Measurements from ENCODE around the gene USP17L29.
A peak's percentile ranks its signal among the peaks of the same experiment; 100 is the strongest.
"Not testable (repeated sequence)": the region's sequence is repeated elsewhere in the genome, so short reads cannot be mapped to it uniquely, and the experiment has no call there.

The USP17L29 gene

GRCh38 chr4:9353338-9353737 is at the start of gene USP17L29:
Gene USP17L29 (plus strand): TSS chr4:9353638. CDS start chr4:9353638, 0 bp downstream.
- H3K4me3 ChIP-seq (ENCODE audit: control insufficient read depth, low read depth, low read length): not testable (repeated sequence)

GRCh38 chr4:9324191-9324590 is 29.2 kb upstream of the USP17L29 start:
- H3K4me3 ChIP-seq (ENCODE audit: control insufficient read depth, low read depth, low read length); DNase-seq (ENCODE audit: low read depth): not testable (repeated sequence)

More at GRCh38 chr4:9353338-9353737, at the start of gene USP17L29:
- not testable (repeated sequence) for DNase-seq (ENCODE audit: low read depth)

GRCh38 chr4:9324865-9325264 is 28.6 kb upstream of the USP17L29 start, which contains the start of gene USP17L24:
Gene USP17L24 (plus strand): TSS chr4:9325165. CDS start chr4:9325165, 0 bp downstream.
- DNase-seq (ENCODE audit: low read depth); H3K4me3 ChIP-seq (ENCODE audit: control insufficient read depth, low read depth, low read length): not testable (repeated sequence)

GRCh38 chr4:9329611-9330010 is 23.8 kb upstream of the USP17L29 start, which contains the start of gene USP17L25:
Gene USP17L25 (plus strand): TSS chr4:9329911. CDS start chr4:9329911, 0 bp downstream.
- not testable (repeated sequence) for DNase-seq (ENCODE audit: low read depth); H3K4me3 ChIP-seq (ENCODE audit: control insufficient read depth, low read depth, low read length)

GRCh38 chr4:9334358-9334757 is 19.1 kb upstream of the USP17L29 start, which contains the start of gene USP17L26:
Gene USP17L26 (plus strand): TSS chr4:9334658. CDS start chr4:9334658, 0 bp downstream.
- not testable (repeated sequence) for DNase-seq (ENCODE audit: low read depth); H3K4me3 ChIP-seq (ENCODE audit: control insufficient read depth, low read depth, low read length)

- not testable (repeated sequence) for H3K4me3 ChIP-seq (ENCODE audit: control insufficient read depth, low read depth, low read length); DNase-seq (ENCODE audit: low read depth)
Measured at GRCh38 chr4:9339103-9339502, 14.3 kb upstream of the USP17L29 start, which contains the start of gene USP17L5. Gene USP17L5 (plus strand): TSS chr4:9339403. CDS start chr4:9339403, 0 bp downstream.

GRCh38 chr4:9343848-9344247 is 9.6 kb upstream of the USP17L29 start, which contains the start of gene USP17L27:
Gene USP17L27 (plus strand): TSS chr4:9344148. CDS start chr4:9344148, 0 bp downstream.
- H3K4me3 ChIP-seq (ENCODE audit: control insufficient read depth, low read depth, low read length); DNase-seq (ENCODE audit: low read depth): not testable (repeated sequence)

GRCh38 chr4:9348593-9348992 is 4.8 kb upstream of the USP17L29 start, which contains the start of gene USP17L28:
Gene USP17L28 (plus strand): TSS chr4:9348893. CDS start chr4:9348893, 0 bp downstream.
- not testable (repeated sequence) for H3K4me3 ChIP-seq (ENCODE audit: control insufficient read depth, low read depth, low read length)

GRCh38 chr4:9350866-9351265 is 2.6 kb upstream of the USP17L29 start:
- H3K4me3 ChIP-seq (ENCODE audit: control insufficient read depth, low read depth, low read length); DNase-seq (ENCODE audit: low read depth): not testable (repeated sequence)

More at GRCh38 chr4:9348593-9348992, 4.8 kb upstream of the USP17L29 start, which contains the start of gene USP17L28:
- not testable (repeated sequence) for DNase-seq (ENCODE audit: low read depth)

GRCh38 chr4:9362829-9363228 is 9.4 kb downstream of the USP17L29 start, which contains the start of gene USP17L30:
Gene USP17L30 (plus strand): TSS chr4:9363129. CDS start chr4:9363129, 0 bp downstream.
- not testable (repeated sequence) for DNase-seq (ENCODE audit: low read depth); H3K4me3 ChIP-seq (ENCODE audit: control insufficient read depth, low read depth, low read length)

- not testable (repeated sequence) for DNase-seq (ENCODE audit: low read depth); H3K4me3 ChIP-seq (ENCODE audit: control insufficient read depth, low read depth, low read length)
Measured at GRCh38 chr4:9379881-9380280, 26.4 kb downstream of the USP17L29 start.

- TF ChIP-seq CTCF (IDR thresholded peaks at IDR 0.05; ENCODE audit: control insufficient read depth, insufficient read depth, low read depth, low read length, missing control alignments): peak; percentile 11
- not testable (repeated sequence) for DNase-seq (ENCODE audit: low read depth)
- H3K4me3 ChIP-seq (ENCODE audit: control insufficient read depth, low read depth, low read length): peak overlapping the region; percentile 31
Measured at GRCh38 chr4:9381012-9381534, 27.6 kb downstream of the USP17L29 start.

GRCh38 chr4:9384126-9384525 is 30.7 kb downstream of the USP17L29 start:
- TF ChIP-seq CTCF (IDR thresholded peaks at IDR 0.05; ENCODE audit: control insufficient read depth, insufficient read depth, low read depth, low read length, missing control alignments): no peak
- no peak for DNase-seq (ENCODE audit: low read depth)
- H3K4me3 ChIP-seq (ENCODE audit: control insufficient read depth, low read depth, low read length): no peak overlapping the region

GRCh38 chr4:9389001-9389400 is 35.6 kb downstream of the USP17L29 start:
- DNase-seq (ENCODE audit: low read depth); H3K4me3 ChIP-seq (ENCODE audit: control insufficient read depth, low read depth, low read length): not testable (repeated sequence)

Measured in AG09309 (cell line).